BLaER1 (cell line): ENCODE measurements around the gene LUC7L2.
"Not testable (repeated sequence)": the region's sequence is repeated elsewhere in the genome, so short reads cannot be mapped to it uniquely, and the experiment has no call there.

Experiments
- H3K27ac ChIP-seq: shearing (Covaris generic); formaldehyde crosslinking; 2 replicates; pipeline ENCODE4 v1.8.1; 2022
- H3K27me3 ChIP-seq: shearing (Covaris generic); formaldehyde crosslinking; 2 replicates; pipeline ENCODE4 v1.8.1; 2022
- H3K36me3 ChIP-seq: shearing (Covaris generic); formaldehyde crosslinking; 2 replicates; pipeline ENCODE4 v1.8.1; 2022
- H3K4me1 ChIP-seq: shearing (Covaris generic); formaldehyde crosslinking; 2 replicates; pipeline ENCODE4 v1.8.1; 2022
- H3K4me2 ChIP-seq: shearing (Covaris generic); formaldehyde crosslinking; 2 replicates; pipeline ENCODE4 v1.8.1; 2022
- H3K4me3 ChIP-seq: shearing (Covaris generic); formaldehyde crosslinking; 2 replicates; pipeline ENCODE4 v1.8.1; 2022
- H3K9ac ChIP-seq: shearing (Covaris generic); formaldehyde crosslinking; 2 replicates; pipeline ENCODE4 v1.8.1; 2022
- H3K9me3 ChIP-seq: shearing (Covaris generic); formaldehyde crosslinking; 2 replicates; pipeline ENCODE4 v1.8.1; 2022
- H4K20me1 ChIP-seq: shearing (Covaris generic); formaldehyde crosslinking; 2 replicates; pipeline ENCODE4 v1.8.1; 2022
- Cebpa-rat ChIP-seq: shearing (Covaris generic); IDR thresholded peaks from 2 replicates; pipeline ENCODE4 v1.8.1; 2022

LUC7L2 gene

GRCh38 chr7:139359366-139360209 lies at the start of gene LUC7L2:
Gene LUC7L2 (plus strand): TSS chr7:139359894. CDS start chr7:139360262, 368 bp downstream.
- H3K4me3 ChIP-seq: peak within 1 kb of the TSS; percentile 89
- H3K36me3 ChIP-seq: peaks cover 22% of the 10 kb centered on the region
- H3K4me1 ChIP-seq: peaks cover 33% of the 10 kb centered on the region
- H3K27ac ChIP-seq: peak within 1 kb of the TSS; percentile 99
- TF ChIP-seq Cebpa-rat: no peak
- H3K9me3 ChIP-seq: no peaks in the 10 kb centered on the region
- peak within 1 kb of the TSS; percentile 88 for H3K4me2 ChIP-seq
- no peaks in the 10 kb centered on the region for H3K27me3 ChIP-seq
- peak within 1 kb of the TSS; percentile 98 for H3K9ac ChIP-seq
- H4K20me1 ChIP-seq: peaks cover 41% of the 10 kb centered on the region

GRCh38 chr7:139317939-139318505 lies 41.7 kb upstream of the LUC7L2 start:
- H3K9ac ChIP-seq: no peak overlapping the region
- H4K20me1 ChIP-seq: no peaks in the 10 kb centered on the region
- H3K9me3 ChIP-seq: no peaks in the 10 kb centered on the region
- H3K4me2 ChIP-seq: no peak overlapping the region
- H3K4me3 ChIP-seq: no peak overlapping the region
- no peaks in the 10 kb centered on the region for H3K36me3 ChIP-seq
- H3K27me3 ChIP-seq: no peaks in the 10 kb centered on the region
- no peaks in the 10 kb centered on the region for H3K4me1 ChIP-seq
- no peak for TF ChIP-seq Cebpa-rat
- H3K27ac ChIP-seq: no peak overlapping the region

DNA sequence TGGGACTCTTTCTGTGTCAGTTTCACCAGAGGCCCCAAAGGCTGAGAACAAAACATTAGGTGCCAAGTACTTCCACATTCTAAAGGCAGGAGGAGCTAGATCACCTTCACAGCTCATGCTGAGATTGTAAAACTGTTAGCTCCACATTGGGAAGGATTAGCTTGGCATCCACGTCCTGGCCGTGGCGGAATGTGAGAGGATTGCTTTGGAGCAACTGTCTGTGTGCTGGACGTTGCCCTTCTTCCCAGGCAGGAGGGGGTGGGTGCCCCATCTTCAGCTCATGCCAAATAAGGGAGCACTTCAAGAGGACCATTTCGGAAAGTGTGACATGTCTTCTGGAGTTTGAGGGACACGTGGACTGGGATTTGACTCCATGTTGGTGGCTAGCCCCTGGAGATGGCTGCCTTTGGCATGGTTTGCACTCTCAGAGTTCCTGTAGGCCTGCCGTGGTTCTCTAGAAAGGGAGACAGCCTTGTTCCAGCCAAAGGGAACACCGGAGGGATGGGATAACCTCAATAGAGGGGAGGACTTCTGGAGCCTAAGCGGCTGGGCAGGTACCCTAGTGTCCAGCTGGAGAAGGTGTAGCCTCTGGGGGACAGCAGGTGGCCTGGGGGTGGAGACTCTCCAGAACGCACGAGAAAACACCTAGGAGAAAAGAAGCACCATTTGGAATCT lies 38.5 kb upstream of the LUC7L2 start:
- H3K4me1 ChIP-seq: no peaks in the 10 kb centered on the region
- no peak for TF ChIP-seq Cebpa-rat
- no peak overlapping the region for H3K4me2 ChIP-seq
- no peak overlapping the region for H3K4me3 ChIP-seq
- no peak overlapping the region for H3K27ac ChIP-seq
- H4K20me1 ChIP-seq: no peaks in the 10 kb centered on the region
- no peaks in the 10 kb centered on the region for H3K9me3 ChIP-seq
- H3K27me3 ChIP-seq: no peaks in the 10 kb centered on the region
- H3K36me3 ChIP-seq: no peaks in the 10 kb centered on the region
- H3K9ac ChIP-seq: no peak overlapping the region

DNA sequence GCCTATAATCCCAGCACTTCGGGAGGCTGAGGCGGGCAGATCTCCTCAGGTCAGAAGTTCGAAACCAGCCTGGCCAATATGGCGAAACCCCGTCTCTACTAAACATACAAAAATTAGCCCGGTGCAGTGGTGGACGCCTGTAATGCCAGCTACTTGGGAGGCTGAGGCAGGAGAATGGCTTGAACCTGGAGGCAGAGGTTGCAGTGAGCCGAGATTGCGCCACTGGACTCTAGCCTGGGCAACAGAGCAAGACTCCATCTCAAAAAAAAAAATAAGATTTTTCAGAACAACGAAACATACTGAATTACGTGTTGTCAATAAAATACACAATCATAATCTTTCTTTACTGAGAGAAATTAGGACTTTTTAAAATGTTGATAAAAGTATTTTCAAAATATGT lies 35.0 kb upstream of the LUC7L2 start:
- H3K27me3 ChIP-seq, H3K9me3 ChIP-seq, H3K4me2 ChIP-seq, H3K9ac ChIP-seq, H3K27ac ChIP-seq, H3K36me3 ChIP-seq, H3K4me1 ChIP-seq, H3K4me3 ChIP-seq, H4K20me1 ChIP-seq: not testable (repeated sequence)

DNA sequence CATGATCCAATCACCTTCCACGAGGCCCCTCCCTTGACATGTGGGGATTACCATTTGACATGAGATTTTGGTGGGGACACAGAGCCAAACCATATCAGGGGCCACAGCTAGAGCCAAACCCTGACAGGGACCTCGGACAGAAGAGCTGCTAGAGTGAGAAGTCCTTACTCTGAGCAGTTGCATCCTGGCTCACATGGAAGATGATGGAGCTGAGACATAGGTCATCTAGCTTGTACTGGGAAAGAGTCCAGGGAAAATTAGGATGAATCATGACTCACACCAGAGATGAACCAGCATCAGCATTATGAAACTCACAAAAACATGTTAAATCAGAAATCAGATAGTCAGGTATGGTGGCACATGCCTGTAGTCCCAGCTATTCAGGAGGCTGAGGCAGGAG lies 31.3 kb upstream of the LUC7L2 start:
- no peak overlapping the region for H3K9ac ChIP-seq
- H3K27me3 ChIP-seq: no peaks in the 10 kb centered on the region
- H3K4me2 ChIP-seq: no peak overlapping the region
- TF ChIP-seq Cebpa-rat: no peak
- no peaks in the 10 kb centered on the region for H3K4me1 ChIP-seq
- H3K4me3 ChIP-seq: no peak overlapping the region
- H3K36me3 ChIP-seq: no peaks in the 10 kb centered on the region
- no peak overlapping the region for H3K27ac ChIP-seq
- H4K20me1 ChIP-seq: no peaks in the 10 kb centered on the region
- H3K9me3 ChIP-seq: no peaks in the 10 kb centered on the region

DNA sequence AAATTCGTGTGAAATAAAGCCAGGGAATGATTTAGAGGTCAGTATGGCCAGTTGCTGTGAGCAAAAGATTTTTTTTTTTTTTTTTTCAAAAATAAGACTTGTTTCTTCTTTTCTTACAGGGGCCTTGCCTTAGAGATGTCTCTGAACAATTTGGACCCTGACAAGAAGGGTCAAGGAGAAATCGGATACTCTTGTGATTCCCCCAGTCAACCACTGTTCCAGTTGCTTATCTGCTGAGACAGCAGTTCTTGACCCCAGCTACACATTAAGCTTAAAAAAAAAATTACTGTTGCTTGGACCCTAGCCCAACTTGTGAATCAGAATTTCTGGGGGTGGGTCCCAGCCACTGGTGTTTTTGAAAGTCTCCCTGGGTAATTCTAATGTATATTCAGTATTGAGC lies 30.6 kb upstream of the LUC7L2 start:
- H3K27ac ChIP-seq: no peak overlapping the region

DNA sequence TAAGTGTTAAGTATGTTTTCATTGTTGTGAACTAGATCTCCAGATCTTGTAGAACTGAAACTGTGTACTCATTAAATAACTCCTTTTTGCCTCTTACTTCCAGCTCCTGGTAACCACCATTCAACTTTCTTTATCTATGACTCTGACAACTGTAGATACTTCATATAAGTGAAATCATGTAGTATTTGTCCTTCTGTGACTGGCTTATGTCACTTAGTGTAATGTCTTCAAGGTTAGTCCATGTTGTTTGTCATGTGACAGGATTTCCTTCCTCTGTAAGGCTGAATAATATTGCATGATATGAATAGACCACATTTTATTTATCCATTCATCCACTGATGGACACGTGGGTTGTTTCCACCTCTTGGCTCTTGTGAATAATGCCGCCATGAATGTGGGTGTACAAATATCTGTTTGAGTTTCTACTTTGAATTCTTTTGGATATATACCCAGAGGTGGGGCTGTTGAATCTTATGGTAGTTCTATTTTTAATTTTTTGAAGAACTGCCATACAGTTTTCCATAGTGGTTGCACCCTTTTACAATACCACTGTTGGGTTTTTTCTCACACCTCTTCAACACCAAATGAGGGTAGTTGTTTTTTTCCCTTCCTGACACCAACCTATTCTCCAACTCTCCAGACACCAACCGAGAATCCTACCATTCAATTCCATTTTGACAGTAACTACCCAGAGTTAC lies 29.2 kb upstream of the LUC7L2 start:
- Histone ChIP-seq H3K9me3 (no peaks in the 10 kb centered on the region), H3K27me3 (no peaks in the 10 kb centered on the region), H3K27ac (no peak overlapping the region), H3K4me1 (no peaks in the 10 kb centered on the region), H4K20me1 (no peaks in the 10 kb centered on the region), H3K9ac (no peak overlapping the region), H3K4me2 (no peak overlapping the region), H3K36me3 (no peaks in the 10 kb centered on the region), H3K4me3 (no peak overlapping the region)
- no peak for TF ChIP-seq Cebpa-rat

More for the DNA sequence above, 30.6 kb upstream of the LUC7L2 start:
- no peak for TF ChIP-seq Cebpa-rat
- Histone ChIP-seq H3K4me2 (no peak overlapping the region), H3K4me1 (no peaks in the 10 kb centered on the region), H3K27me3 (no peaks in the 10 kb centered on the region), H3K4me3 (no peak overlapping the region), H3K36me3 (no peaks in the 10 kb centered on the region), H3K9me3 (no peaks in the 10 kb centered on the region), H4K20me1 (no peaks in the 10 kb centered on the region), H3K9ac (no peak overlapping the region)

GRCh38 chr7:139332697-139333359 lies 26.9 kb upstream of the LUC7L2 start:
- TF ChIP-seq Cebpa-rat: no peak

DNA sequence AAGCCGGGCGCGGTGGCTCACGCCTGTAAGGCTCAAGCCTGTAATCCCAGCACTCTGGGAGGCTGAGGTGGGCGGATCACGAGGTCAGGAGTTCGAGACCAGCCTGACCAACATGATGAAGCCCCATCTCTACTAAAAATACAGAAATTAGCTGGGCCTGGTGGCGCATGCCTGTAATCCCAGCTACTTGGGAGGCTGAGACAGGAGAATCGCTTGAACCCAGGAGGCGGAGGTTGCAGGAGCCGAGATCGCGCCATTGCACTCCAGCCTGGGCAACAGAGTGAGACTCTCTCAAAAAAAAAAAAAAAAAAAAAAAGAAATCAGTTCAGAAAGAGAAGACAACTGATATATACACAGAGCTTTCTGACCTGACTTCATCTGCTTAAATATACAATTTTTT lies 26.3 kb upstream of the LUC7L2 start:
- H3K4me2 ChIP-seq, H3K9ac ChIP-seq, H3K27ac ChIP-seq, H3K9me3 ChIP-seq, H3K36me3 ChIP-seq, H3K4me1 ChIP-seq, H3K27me3 ChIP-seq, H3K4me3 ChIP-seq, H4K20me1 ChIP-seq: not testable (repeated sequence)

More at GRCh38 chr7:139332697-139333359, 26.9 kb upstream of the LUC7L2 start:
- no peaks in the 10 kb centered on the region for H4K20me1 ChIP-seq
- H3K4me1 ChIP-seq: no peaks in the 10 kb centered on the region
- H3K4me2 ChIP-seq: no peak overlapping the region
- H3K9me3 ChIP-seq: no peaks in the 10 kb centered on the region
- H3K9ac ChIP-seq: no peak overlapping the region
- no peaks in the 10 kb centered on the region for H3K36me3 ChIP-seq
- H3K27me3 ChIP-seq: no peaks in the 10 kb centered on the region
- no peak overlapping the region for H3K27ac ChIP-seq
- no peak overlapping the region for H3K4me3 ChIP-seq
